CD4-positive, alpha-beta memory T cell (primary cell): ENCODE data around the gene MMP14. TPM values are rescaled to one million over a fixed set of nuclear protein-coding genes. Genes with fewer than 3 reads are reported as not detected.
"Not testable (repeated sequence)": the region's sequence is repeated elsewhere in the genome, so short reads cannot be mapped to it uniquely, and the experiment has no call there.

Experiments used
- CTCF ChIA-PET: fragments of 350-600 bp; sonication (Branson Sonifier 250); formaldehyde crosslinking; loops from one replicate; lab custom pipeline; 2021; ENCODE audit warnings: inconsistent platforms; ENCODE audit not compliant: partially characterized antibody; lab: Charles Lee
- POLR2A ChIA-PET: fragments of 350-600 bp; sonication (Branson Sonifier 250); formaldehyde crosslinking; loops from one replicate; lab custom pipeline; 2021; ENCODE audit not compliant: partially characterized antibody; lab: Charles Lee
- DNase-seq, 5 donors: peaks; one replicate each; pipeline versions ENCODE4 v3.0.0 to v3.0.0-alpha.2; 2020 to 2022; ENCODE audit warnings: mixed read lengths in 1 of 5
- H3K27ac ChIP-seq: one replicate; pipeline ENCODE4 v1.7.0; 2013; ENCODE audit warnings: low read depth, low read length
- H3K27me3 ChIP-seq: 2 replicates; pipeline ENCODE4 v1.7.0; 2013; ENCODE audit warnings: mild to moderate bottlenecking, low read length, moderate library complexity; ENCODE audit not compliant: insufficient read depth
- H3K36me3 ChIP-seq: 2 replicates; pipeline ENCODE4 v1.7.0; 2013; ENCODE audit warnings: mild to moderate bottlenecking, low read length, moderate library complexity; ENCODE audit not compliant: insufficient read depth
- H3K4me1 ChIP-seq: 2 replicates; pipeline ENCODE4 v1.7.0; 2013; ENCODE audit warnings: mild to moderate bottlenecking, low read length, moderate library complexity; ENCODE audit not compliant: insufficient read depth
- H3K4me3 ChIP-seq, 2 donors: one replicate each; pipeline ENCODE4 v1.7.0; 2013; ENCODE audit warnings: low read length in 2 of 2, mild to moderate bottlenecking in 1 of 2
- H3K9me3 ChIP-seq, 2 donors: one replicate each; pipeline ENCODE4 v1.7.0; 2013; ENCODE audit warnings: low read length in 2 of 2, control low read depth in 1 of 2; ENCODE audit not compliant: control insufficient read depth in 1 of 2
- H3K27ac Mint-ChIP-seq, 7 donors: one replicate each; pipeline ENCODE4 v1.8.0; 2020 to 2021; ENCODE audit warnings: mixed read lengths in 7 of 7, mild to moderate bottlenecking in 6 of 7, inconsistent platforms in 3 of 7, moderate library complexity in 3 of 7
- H3K27me3 Mint-ChIP-seq, 2 donors: one replicate each; pipeline ENCODE4 v1.8.0; 2020 to 2021; ENCODE audit warnings: mixed read lengths in 2 of 2
- H3K36me3 Mint-ChIP-seq, 2 donors: one replicate each; pipeline ENCODE4 v1.8.0; 2020 to 2021; ENCODE audit warnings: mixed read lengths in 2 of 2, inconsistent platforms in 1 of 2, mild to moderate bottlenecking in 1 of 2
- H3K4me1 Mint-ChIP-seq, 4 donors: one replicate each; pipeline ENCODE4 v1.8.0; 2020 to 2021; ENCODE audit warnings: mixed read lengths in 4 of 4, mild to moderate bottlenecking in 1 of 4
- H3K4me3 Mint-ChIP-seq, 8 donors: one replicate each; pipeline ENCODE4 v1.8.0; 2020 to 2021; ENCODE audit warnings: mixed read lengths in 8 of 8, mild to moderate bottlenecking in 7 of 8, moderate library complexity in 6 of 8, inconsistent platforms in 3 of 8
- H3K9me3 Mint-ChIP-seq, 8 donors: one replicate each; pipeline ENCODE4 v1.8.0; 2020 to 2021; ENCODE audit warnings: mixed read lengths in 8 of 8, mild to moderate bottlenecking in 5 of 8, inconsistent platforms in 3 of 8, moderate library complexity in 1 of 8
- intact Hi-C: fragments of 100-400 bp; cut with micrococcal nuclease; formaldehyde crosslinking; loops from one replicate; pipeline ENCODE4 v1.15.1; 2023
- polyA plus RNA-seq, 2 donors: library from polyadenylated mRNA; unstranded; fragments of 300-500 nt; fragmentation: Illumina TruSeq; gene quantifications; one replicate each; pipeline ENCODE4 v1.2.3, GENCODE V29; 2021
- total RNA-seq, 2 experiments: library from RNA; stranded (reverse); gene quantifications; one replicate each; pipeline ENCODE4 v1.2.3, GENCODE V29; 2021

The MMP14 gene
- total and polyA plus RNA-seq, 4 experiments from 2014 or later: 3.0 to 3.8 TPM; not detected in 2

- Histone ChIP-seq H3K4me1 (no peaks in the 10 kb centered on the region), H3K4me3 (no peak overlapping the region), H3K36me3 (no peaks in the 10 kb centered on the region), H3K27ac (no peak overlapping the region), H3K27me3 (no peaks in the 10 kb centered on the region), H3K9me3 (no peaks in the 10 kb centered on the region)
- POLR2A ChIA-PET: no interaction called here
- Mint-ChIP-seq H3K27ac (no peak overlapping the region), H3K4me3 (no peak overlapping the region), H3K36me3 (no peaks in the 10 kb centered on the region), H3K4me1 (no peaks in the 10 kb centered on the region), H3K27me3 (peaks cover 3 to 5% of the 10 kb centered on the region in 2 donors), H3K9me3 (peaks cover 0 to 1% (median 0%) of the 10 kb centered on the region in 8 donors)
- intact Hi-C loops: no loop called here
- DNase-seq: no peak
- CTCF ChIA-PET: interaction anchor here (0.8 to 2.0 kb wide), 2 partner anchors 11 to 55 kb away, joined by 3 to 6 read pairs; no protein-coding TSS in a partner anchor
These were observed 10.5 kb downstream of the MMP14 start for GRCh38 chr14:22846811-22847307.

DNA sequence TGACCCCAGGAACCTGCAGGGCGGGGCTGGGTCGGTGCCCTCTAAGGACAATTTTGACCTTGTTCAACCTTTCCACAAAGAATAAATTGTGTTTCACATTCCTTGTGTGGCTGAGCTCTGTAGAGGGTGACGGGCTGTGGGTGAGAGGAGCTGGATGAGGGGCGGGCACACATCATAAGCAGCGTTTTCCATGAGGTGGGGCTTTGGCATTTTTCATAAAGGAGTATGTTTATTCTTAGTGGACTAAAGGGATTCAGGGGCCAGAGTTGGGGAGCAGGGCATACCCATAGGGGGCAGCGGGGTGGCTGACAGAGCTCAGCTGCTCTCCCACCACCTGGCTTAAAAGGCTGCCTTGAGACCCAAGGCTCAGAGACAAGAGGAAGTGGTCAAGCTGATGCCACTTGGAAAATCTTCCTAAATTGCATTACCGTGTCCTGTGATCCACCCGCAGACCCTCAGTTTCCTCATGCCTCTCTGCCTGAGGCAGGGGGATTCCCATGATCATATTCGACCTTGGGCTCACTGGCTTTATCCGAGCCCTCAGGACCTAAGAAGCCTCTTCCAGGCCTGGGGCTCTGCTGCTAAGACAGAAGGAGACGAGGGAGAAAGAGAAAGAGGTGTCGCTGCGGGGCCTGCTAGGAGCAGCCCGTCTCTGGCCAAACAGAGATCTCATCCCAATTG lies 11.4 kb downstream of the MMP14 start:
- H3K4me3 ChIP-seq: no peak overlapping the region
- no peaks in the 10 kb centered on the region for H3K27me3 ChIP-seq
- DNase-seq: no peak
- POLR2A ChIA-PET: no interaction called here
- Mint-ChIP-seq H3K4me3 (no peak overlapping the region), H3K9me3 (peaks cover 0 to 1% (median 0%) of the 10 kb centered on the region in 8 donors), H3K27ac (peak overlapping the region in 1 of 7 donors; percentile 19), H3K36me3 (no peaks in the 10 kb centered on the region), H3K27me3 (peaks cover 3 to 5% of the 10 kb centered on the region in 2 donors), H3K4me1 (peaks cover 0 to 2% (median under 1%) of the 10 kb centered on the region in 4 donors)
- CTCF ChIA-PET: interaction anchor here (1.0 to 19.6 kb wide), 4 partner anchors 23 to 54 kb away, joined by 3 to 403 read pairs (median 4); partner anchors contain the start of gene MRPL52
- H3K27ac ChIP-seq: no peak overlapping the region
- no peaks in the 10 kb centered on the region for H3K9me3 ChIP-seq
- intact Hi-C loops: no loop called here
- H3K36me3 ChIP-seq: no peaks in the 10 kb centered on the region
- peaks cover under 1% of the 10 kb centered on the region for H3K4me1 ChIP-seq

DNA sequence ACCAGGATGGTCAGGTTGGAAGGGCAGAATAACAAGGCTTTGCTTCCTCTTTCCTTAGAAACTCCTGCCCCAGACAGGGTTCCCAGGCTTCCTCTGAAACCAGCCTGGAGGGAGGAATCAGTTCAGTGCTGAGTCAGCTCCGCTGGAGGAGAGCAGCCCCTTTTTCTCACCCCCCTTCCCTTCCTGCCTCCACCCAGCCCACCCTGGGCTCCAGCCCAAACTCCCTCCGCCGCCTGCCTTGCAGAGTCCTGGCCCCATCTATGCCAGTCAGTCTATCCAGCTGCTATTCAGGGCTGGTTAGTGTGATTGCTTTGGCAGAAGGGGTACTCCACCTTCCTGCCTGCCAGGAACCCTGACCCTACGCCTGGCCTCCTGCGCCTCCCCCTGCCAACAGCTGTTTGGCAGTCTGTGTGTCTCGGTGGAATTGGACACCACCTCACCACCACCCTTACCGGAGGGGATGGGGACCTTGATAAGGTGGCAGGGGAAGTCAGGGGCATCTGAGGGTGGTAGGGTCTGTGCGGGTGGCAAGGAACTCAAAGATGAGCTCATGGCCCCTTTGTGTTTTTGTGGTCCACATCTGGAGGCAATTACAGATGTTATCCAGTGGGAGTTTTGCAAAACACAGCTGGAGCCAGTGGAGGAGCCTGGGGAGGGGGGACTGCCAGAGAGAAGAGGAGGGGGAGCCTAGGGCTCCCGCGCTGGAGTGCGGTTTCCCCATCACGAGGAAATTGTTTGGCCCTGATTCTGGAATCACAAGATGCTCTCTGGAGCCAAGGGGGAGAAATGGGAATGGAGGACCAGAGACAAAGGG lies 12.2 kb downstream of the MMP14 start:
- H3K4me3 Mint-ChIP-seq: no peak overlapping the region
- ChIA-PET POLR2A (no interaction called here), CTCF (interaction anchor here (0.9 to 19.6 kb wide), 7 partner anchors 8 to 277 kb away, joined by 3 to 403 read pairs (median 3); partner anchors contain the start of gene MRPL52)
- H3K36me3 Mint-ChIP-seq: no peaks in the 10 kb centered on the region
- H3K4me1 ChIP-seq: peaks cover 9% of the 10 kb centered on the region
- no peak overlapping the region for H3K27ac ChIP-seq
- intact Hi-C loops: no loop called here
- no peak for DNase-seq
- H3K9me3 Mint-ChIP-seq: peaks cover 0 to 1% (median 0%) of the 10 kb centered on the region in 8 donors
- H3K4me3 ChIP-seq: no peak overlapping the region
- H3K36me3 ChIP-seq: no peaks in the 10 kb centered on the region
- no peaks in the 10 kb centered on the region for H3K27me3 ChIP-seq
- H3K27me3 Mint-ChIP-seq: peaks cover 0 to 5% of the 10 kb centered on the region in 2 donors
- H3K4me1 Mint-ChIP-seq: peaks cover 0 to 9% (median 6%) of the 10 kb centered on the region in 4 donors
- no peaks in the 10 kb centered on the region for H3K9me3 ChIP-seq
- H3K27ac Mint-ChIP-seq: no peak overlapping the region

GRCh38 chr14:22849212-22849819 lies 12.9 kb downstream of the MMP14 start:
- H3K4me3 ChIP-seq: no peak overlapping the region
- ChIA-PET POLR2A (interaction anchor here (1.1 kb wide), 1 partner anchor 10 kb away, joined by 3 read pairs; no protein-coding TSS in a partner anchor), CTCF (interaction anchor here (0.9 to 19.6 kb wide), 8 partner anchors 9 to 278 kb away, joined by 3 to 403 read pairs (median 5); partner anchors contain the start of genes MRPL52 and OXA1L)
- no peak for DNase-seq
- Mint-ChIP-seq H3K27me3 (peaks cover 0 to 5% of the 10 kb centered on the region in 2 donors), H3K36me3 (no peaks in the 10 kb centered on the region), H3K27ac (no peak overlapping the region), H3K9me3 (peaks cover 0 to 1% (median 0%) of the 10 kb centered on the region in 8 donors), H3K4me1 (peaks cover 0 to 10% (median 6%) of the 10 kb centered on the region in 4 donors), H3K4me3 (no peak overlapping the region)
- no peaks in the 10 kb centered on the region for H3K9me3 ChIP-seq
- H3K36me3 ChIP-seq: no peaks in the 10 kb centered on the region
- intact Hi-C loops: no loop called here
- H3K27ac ChIP-seq: no peak overlapping the region
- H3K27me3 ChIP-seq: no peaks in the 10 kb centered on the region
- H3K4me1 ChIP-seq: peaks cover 10% of the 10 kb centered on the region

DNA sequence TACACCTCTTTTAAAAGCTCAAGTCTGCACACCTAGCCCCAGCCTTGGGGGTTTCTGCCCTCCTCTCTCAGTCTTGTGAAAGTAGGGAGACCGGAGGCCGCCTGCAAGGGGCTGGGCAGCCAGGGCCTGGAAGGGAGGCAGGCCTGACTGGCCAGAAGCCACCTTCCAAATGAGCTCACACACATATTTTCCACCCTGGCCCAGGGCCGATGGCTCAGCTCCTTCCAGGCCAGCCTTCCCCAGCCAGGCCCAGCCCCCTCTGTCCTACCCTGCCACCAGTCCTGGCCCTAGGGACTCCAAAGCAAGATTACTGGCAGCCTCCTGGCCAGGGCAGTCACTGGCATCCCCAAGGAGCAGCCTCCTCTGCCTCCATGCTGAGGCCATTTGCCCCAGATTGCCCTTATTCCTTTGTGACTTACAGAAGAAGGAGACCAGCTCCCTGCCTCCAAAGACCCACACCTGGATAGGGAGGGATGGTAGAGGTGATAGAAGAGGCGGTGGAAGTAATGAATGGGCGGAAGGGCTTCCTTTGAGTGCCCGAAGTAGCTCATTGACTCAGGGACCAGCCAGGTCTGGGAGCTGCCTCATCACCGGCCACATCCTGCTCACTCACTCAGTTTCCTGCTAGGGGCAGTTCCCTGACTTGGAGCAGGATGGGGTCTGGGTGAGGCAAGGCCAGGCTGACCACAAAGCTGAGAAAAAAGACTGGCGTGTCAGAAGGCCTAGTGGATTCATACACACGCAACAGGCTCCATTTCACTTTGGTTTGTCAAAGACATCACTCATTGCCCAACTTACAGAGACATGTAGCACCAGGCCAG lies 14.8 kb downstream of the MMP14 start:
- intact Hi-C loops: loop anchor here (5.0 kb wide), 1 partner anchor 649 kb away; no protein-coding TSS in a partner anchor
- POLR2A ChIA-PET: interaction anchor here (0.8 to 1.7 kb wide), 4 partner anchors 68 to 294 kb away, joined by 3 to 7 read pairs (median 4); partner anchors contain the start of genes DAD1 and RBM23
- H3K4me3 Mint-ChIP-seq: no peak overlapping the region

DNA sequence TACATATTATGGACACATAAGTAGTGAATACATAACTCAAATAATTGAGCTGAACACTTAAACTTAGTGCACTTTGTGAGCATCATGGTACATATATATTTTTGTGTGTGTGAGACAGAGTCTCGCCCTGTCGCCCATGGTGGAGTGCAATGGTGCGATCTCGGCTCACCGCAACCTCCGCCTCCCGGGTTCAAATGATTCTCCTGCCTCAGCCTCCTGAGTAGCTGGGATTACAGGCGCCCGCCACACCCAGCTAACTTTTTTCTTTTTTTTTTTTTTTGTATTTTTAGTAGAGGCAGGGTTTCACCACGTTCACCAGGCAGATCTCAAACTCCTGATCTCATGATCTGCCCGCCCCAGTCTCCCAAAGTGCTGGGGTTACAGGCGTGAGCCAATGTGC lies 15.8 kb downstream of the MMP14 start:
- not testable (repeated sequence) for H3K27me3 Mint-ChIP-seq, H3K27ac ChIP-seq, H3K4me3 Mint-ChIP-seq, H3K36me3 ChIP-seq, H3K9me3 Mint-ChIP-seq, H3K36me3 Mint-ChIP-seq, H3K27me3 ChIP-seq, H3K27ac Mint-ChIP-seq, H3K4me3 ChIP-seq, H3K9me3 ChIP-seq
- H3K4me1 Mint-ChIP-seq: peaks cover 2 to 16% (median 10%) of the 10 kb centered on the region in 4 donors
- CTCF ChIA-PET: interaction anchor here (0.6 to 19.6 kb wide), 37 partner anchors 8 to 1012 kb away, joined by 3 to 403 read pairs (median 5); partner anchors contain the start of genes ACIN1, C14orf119, LRP10 and MRPL52
- peak in 1 of 5 donors; percentile 24 for DNase-seq
- intact Hi-C loops: loop anchor here (5.0 kb wide), 1 partner anchor 650 kb away; no protein-coding TSS in a partner anchor
- POLR2A ChIA-PET: interaction anchor here (1.0 to 4.1 kb wide), 8 partner anchors 19 to 296 kb away, joined by 4 to 20 read pairs (median 10); partner anchors contain the start of genes DAD1, LRP10 and OXA1L
- H3K4me1 ChIP-seq: peaks cover 10% of the 10 kb centered on the region

More for the DNA sequence above, 14.8 kb downstream of the MMP14 start:
- Mint-ChIP-seq H3K36me3 (no peaks in the 10 kb centered on the region), H3K27ac (no peak overlapping the region), H3K9me3 (peaks cover 0 to 2% (median 0%) of the 10 kb centered on the region in 8 donors), H3K27me3 (peaks cover 3 to 9% of the 10 kb centered on the region in 2 donors), H3K4me1 (peaks cover under 1 to 12% (median 7%) of the 10 kb centered on the region in 4 donors)
- Histone ChIP-seq H3K27ac (no peak overlapping the region), H3K27me3 (no peaks in the 10 kb centered on the region), H3K36me3 (no peaks in the 10 kb centered on the region), H3K9me3 (no peaks in the 10 kb centered on the region), H3K4me3 (no peak overlapping the region), H3K4me1 (peaks cover 10% of the 10 kb centered on the region)
- no peak for DNase-seq
- CTCF ChIA-PET: interaction anchor here (0.8 to 19.6 kb wide), 21 partner anchors 11 to 873 kb away, joined by 3 to 403 read pairs (median 7); partner anchors contain the start of genes LRP10, MRPL52 and OXA1L
